SK-N-SH treated with all-trans-retinoic acid at 6 μM for 48 hours (cell line): Measurements from ENCODE around the gene PXYLP1.

Experiments used
- PATZ1 ChIP-seq: fragments of 250-450 bp; sonication (Bioruptor Pico); IDR thresholded peaks from 2 replicates; pipeline ENCODE4 v1.8.0; 2020; ENCODE audit warnings: mild to moderate bottlenecking, moderate library complexity, borderline replicate concordance
- TOX ChIP-seq: fragments of 250-450 bp; sonication (Bioruptor Pico); IDR thresholded peaks from 2 replicates; pipeline ENCODE4 v1.8.0; 2021; ENCODE audit warnings: mild to moderate bottlenecking, moderate library complexity, borderline replicate concordance
- ZFP30 ChIP-seq: fragments of 450-650 bp; formaldehyde crosslinking; IDR thresholded peaks from 2 replicates; pipeline ENCODE4 v1.5.0; 2022; ENCODE audit warnings: mild to moderate bottlenecking, moderate library complexity

- TF ChIP-seq ZFP30 (no peak), TOX (no peak), PATZ1 (CRISPR knock-in tag) (no peak)
Observed at GRCh38 chr3:141302364-141303141, 70.9 kb downstream of the PXYLP1 start.
